HG03432 (cell line): Measurements from ENCODE around the gene NSUN6.

Experiments
- ATAC-seq: cut with Tn5 transposase; IDR thresholded peaks from one replicate; pipeline ENCODE4 v1.9.1; 2021; ENCODE audit warnings: mild to moderate bottlenecking, moderate library complexity; ENCODE audit not compliant: unreplicated experiment

The NSUN6 gene

GRCh38 chr10:18651324-18652007 lies at the start of gene NSUN6:
NSUN6 (minus strand) TSS chr10:18651587; CDS start chr10:18651203, 384 bp downstream.
- ATAC-seq = peak; percentile 99

- ATAC-seq = peak; percentile 66
Measured at GRCh38 chr10:18699849-18700840, 48.8 kb upstream of the NSUN6 start.

GRCh38 chr10:18690541-18690940 lies 39.2 kb upstream of the NSUN6 start:
- no peak for ATAC-seq

GRCh38 chr10:18689498-18689897 lies 38.1 kb upstream of the NSUN6 start:
- ATAC-seq = no peak

GRCh38 chr10:18687706-18688105 lies 36.3 kb upstream of the NSUN6 start:
- no peak for ATAC-seq

- ATAC-seq = no peak
Measured at GRCh38 chr10:18687195-18687594, 35.8 kb upstream of the NSUN6 start.

GRCh38 chr10:18685555-18685954 lies 34.2 kb upstream of the NSUN6 start:
- no peak for ATAC-seq

GRCh38 chr10:18684953-18685352 lies 33.6 kb upstream of the NSUN6 start:
- no peak for ATAC-seq

- no peak for ATAC-seq
Measured at GRCh38 chr10:18684416-18684815, 33.0 kb upstream of the NSUN6 start.

GRCh38 chr10:18683427-18683826 lies 32.0 kb upstream of the NSUN6 start:
- no peak for ATAC-seq

- no peak for ATAC-seq
Measured at GRCh38 chr10:18681971-18682411, 30.6 kb upstream of the NSUN6 start.

- ATAC-seq = no peak
Measured at GRCh38 chr10:18681366-18681765, 30.0 kb upstream of the NSUN6 start.

- no peak for ATAC-seq
Measured at GRCh38 chr10:18680754-18681153, 29.4 kb upstream of the NSUN6 start.

GRCh38 chr10:18675086-18675801 lies 23.9 kb upstream of the NSUN6 start:
- no peak for ATAC-seq

- ATAC-seq = no peak
Measured at GRCh38 chr10:18668026-18668425, 16.6 kb upstream of the NSUN6 start.

GRCh38 chr10:18666810-18667209 lies 15.4 kb upstream of the NSUN6 start:
- no peak for ATAC-seq

- no peak for ATAC-seq
Measured at GRCh38 chr10:18665815-18666558, 14.6 kb upstream of the NSUN6 start.

- ATAC-seq = no peak
Measured at GRCh38 chr10:18664841-18665478, 13.6 kb upstream of the NSUN6 start.

GRCh38 chr10:18660816-18661431 lies 9.5 kb upstream of the NSUN6 start:
- ATAC-seq = no peak
